K562 (cell line): ENCODE measurements around the gene OR8D4.

ENCODE experiments used
- FOXK1 ChIP-seq: sonication (generic); formaldehyde crosslinking; IDR thresholded peaks from 2 replicates; pipeline ENCODE4 v1.8.0; 2022; ENCODE audit warnings: missing genetic modification reagents, mild to moderate bottlenecking, borderline replicate concordance
- FOXP1 ChIP-seq: sonication (generic); formaldehyde crosslinking; IDR thresholded peaks from 2 replicates; pipeline ENCODE4 v1.8.0; 2022; ENCODE audit warnings: mild to moderate bottlenecking, missing genetic modification reagents
- KLF10 ChIP-seq: fragments of 250-450 bp; sonication (Bioruptor Pico); IDR thresholded peaks from 2 replicates; pipeline ENCODE4 v1.6.1; 2021; ENCODE audit warnings: matching md5 sums
- ZC3H8 ChIP-seq: fragments of 450-650 bp; IDR thresholded peaks from 2 replicates; pipeline ENCODE4 v1.6.1; 2017
- TF ChIP-seq, protein P1 (sequence below): fragments of 250-450 bp; sonication (Bioruptor Pico); IDR thresholded peaks from 2 replicates; pipeline ENCODE4 v1.4.0; 2020; ENCODE audit warnings: mild to moderate bottlenecking
- TF ChIP-seq, protein P2 (sequence below): sonication (generic); formaldehyde crosslinking; IDR thresholded peaks from 2 replicates; pipeline ENCODE4 v1.8.0; 2022; ENCODE audit warnings: mild to moderate bottlenecking, missing genetic modification reagents, borderline replicate concordance
- TF ChIP-seq, protein P3 (sequence below): sonication (generic); formaldehyde crosslinking; IDR thresholded peaks from 2 replicates; pipeline ENCODE4 v1.9.0; 2022; ENCODE audit warnings: mild to moderate bottlenecking, missing genetic modification reagents
- TF ChIP-seq, protein P4 (sequence below): fragments of 250-450 bp; sonication (Bioruptor Pico); IDR thresholded peaks from 2 replicates; pipeline ENCODE4 v1.5.1; 2021; ENCODE audit warnings: mild to moderate bottlenecking

DNA sequence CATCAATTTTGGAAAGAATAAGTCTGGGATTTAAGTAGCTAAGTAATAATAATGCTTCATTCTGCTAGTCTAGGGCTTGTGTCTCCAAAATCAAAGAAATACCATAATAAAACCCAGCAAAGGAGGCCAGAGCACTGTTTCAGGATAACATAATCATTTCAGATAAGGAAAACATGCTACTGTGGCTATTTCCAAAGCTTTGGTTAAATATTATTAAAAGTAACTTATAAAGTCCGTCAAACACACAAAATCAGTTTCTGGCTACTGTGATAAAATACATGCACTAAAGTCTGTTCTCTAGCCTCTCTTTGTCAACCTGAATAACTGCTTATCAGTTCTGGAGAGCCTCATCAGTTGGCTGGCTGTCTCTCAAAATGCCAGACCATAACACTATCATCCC is 43.2 kb downstream of the OR8D4 start:
- TF ChIP-seq, protein P1, sequence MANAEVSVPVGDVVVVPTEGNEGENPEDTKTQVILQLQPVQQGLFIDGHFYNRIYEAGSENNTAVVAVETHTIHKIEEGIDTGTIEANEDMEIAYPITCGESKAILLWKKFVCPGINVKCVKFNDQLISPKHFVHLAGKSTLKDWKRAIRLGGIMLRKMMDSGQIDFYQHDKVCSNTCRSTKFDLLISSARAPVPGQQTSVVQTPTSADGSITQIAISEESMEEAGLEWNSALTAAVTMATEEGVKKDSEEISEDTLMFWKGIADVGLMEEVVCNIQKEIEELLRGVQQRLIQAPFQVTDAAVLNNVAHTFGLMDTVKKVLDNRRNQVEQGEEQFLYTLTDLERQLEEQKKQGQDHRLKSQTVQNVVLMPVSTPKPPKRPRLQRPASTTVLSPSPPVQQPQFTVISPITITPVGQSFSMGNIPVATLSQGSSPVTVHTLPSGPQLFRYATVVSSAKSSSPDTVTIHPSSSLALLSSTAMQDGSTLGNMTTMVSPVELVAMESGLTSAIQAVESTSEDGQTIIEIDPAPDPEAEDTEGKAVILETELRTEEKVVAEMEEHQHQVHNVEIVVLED (CRISPR knock-in tag), result no peak
- TF ChIP-seq FOXP1 (CRISPR knock-in tag) (no peak), FOXK1 (no peak), ZC3H8 (no peak), KLF10 (CRISPR knock-in tag) (no peak)
- TF ChIP-seq, protein P2, sequence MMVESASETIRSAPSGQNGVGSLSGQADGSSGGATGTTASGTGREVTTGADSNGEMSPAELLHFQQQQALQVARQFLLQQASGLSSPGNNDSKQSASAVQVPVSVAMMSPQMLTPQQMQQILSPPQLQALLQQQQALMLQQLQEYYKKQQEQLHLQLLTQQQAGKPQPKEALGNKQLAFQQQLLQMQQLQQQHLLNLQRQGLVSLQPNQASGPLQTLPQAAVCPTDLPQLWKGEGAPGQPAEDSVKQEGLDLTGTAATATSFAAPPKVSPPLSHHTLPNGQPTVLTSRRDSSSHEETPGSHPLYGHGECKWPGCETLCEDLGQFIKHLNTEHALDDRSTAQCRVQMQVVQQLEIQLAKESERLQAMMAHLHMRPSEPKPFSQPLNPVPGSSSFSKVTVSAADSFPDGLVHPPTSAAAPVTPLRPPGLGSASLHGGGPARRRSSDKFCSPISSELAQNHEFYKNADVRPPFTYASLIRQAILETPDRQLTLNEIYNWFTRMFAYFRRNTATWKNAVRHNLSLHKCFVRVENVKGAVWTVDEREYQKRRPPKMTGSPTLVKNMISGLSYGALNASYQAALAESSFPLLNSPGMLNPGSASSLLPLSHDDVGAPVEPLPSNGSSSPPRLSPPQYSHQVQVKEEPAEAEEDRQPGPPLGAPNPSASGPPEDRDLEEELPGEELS (CRISPR knock-in tag), result no peak
- TF ChIP-seq, protein P3, sequence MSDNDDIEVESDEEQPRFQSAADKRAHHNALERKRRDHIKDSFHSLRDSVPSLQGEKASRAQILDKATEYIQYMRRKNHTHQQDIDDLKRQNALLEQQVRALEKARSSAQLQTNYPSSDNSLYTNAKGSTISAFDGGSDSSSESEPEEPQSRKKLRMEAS (CRISPR knock-in tag), result no peak
- TF ChIP-seq, protein P4, sequence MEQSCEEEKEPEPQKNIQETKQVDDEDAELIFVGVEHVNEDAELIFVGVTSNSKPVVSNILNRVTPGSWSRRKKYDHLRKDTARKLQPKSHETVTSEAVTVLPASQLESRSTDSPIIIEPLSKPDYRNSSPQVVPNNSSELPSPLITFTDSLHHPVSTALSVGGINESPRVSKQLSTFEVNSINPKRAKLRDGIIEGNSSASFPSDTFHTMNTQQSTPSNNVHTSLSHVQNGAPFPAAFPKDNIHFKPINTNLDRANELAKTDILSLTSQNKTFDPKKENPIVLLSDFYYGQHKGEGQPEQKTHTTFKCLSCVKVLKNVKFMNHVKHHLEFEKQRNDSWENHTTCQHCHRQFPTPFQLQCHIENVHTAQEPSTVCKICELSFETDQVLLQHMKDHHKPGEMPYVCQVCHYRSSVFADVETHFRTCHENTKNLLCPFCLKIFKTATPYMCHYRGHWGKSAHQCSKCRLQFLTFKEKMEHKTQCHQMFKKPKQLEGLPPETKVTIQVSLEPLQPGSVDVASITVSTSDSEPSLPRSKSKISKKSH (CRISPR knock-in tag), result no peak
